GM21528 (cell line): ENCODE measurements around the gene EBP.
"Not testable (repeated sequence)": the region's sequence is repeated elsewhere in the genome, so short reads cannot be mapped to it uniquely, and the experiment has no call there.

Source experiments
- ATAC-seq: cut with Tn5 transposase; IDR thresholded peaks from one replicate; pipeline ENCODE4 v1.9.1; 2021; ENCODE audit warnings: mild to moderate bottlenecking, moderate library complexity; ENCODE audit not compliant: unreplicated experiment, low FRiP score

The EBP gene

GRCh38 chrX:48492293-48492910, 29.2 kb upstream of the EBP start:
- no peak for ATAC-seq

- no peak for ATAC-seq
Observed at GRCh38 chrX:48493890-48494364, 27.7 kb upstream of the EBP start.

GRCh38 chrX:48496660-48497059, 24.9 kb upstream of the EBP start:
- no peak for ATAC-seq

- ATAC-seq: no peak
Observed at GRCh38 chrX:48497871-48498270, 23.7 kb upstream of the EBP start.

- ATAC-seq: no peak
Observed at GRCh38 chrX:48498374-48498809, 23.2 kb upstream of the EBP start.

- no peak for ATAC-seq
Observed at GRCh38 chrX:48504261-48504660, 17.3 kb upstream of the EBP start.

- ATAC-seq: no peak
Observed at GRCh38 chrX:48505481-48505880, 16.1 kb upstream of the EBP start.

- ATAC-seq: no peak
Observed at GRCh38 chrX:48507246-48507645, 14.4 kb upstream of the EBP start.

- ATAC-seq: peak; percentile 68
Observed at GRCh38 chrX:48508400-48509244, 13.0 kb upstream of the EBP start, which contains the start of gene PORCN. Gene PORCN, plus strand, starts transcription at chrX:48508992. Its CDS starts 829 bp downstream, at chrX:48509821.

- ATAC-seq: peak; percentile 21
Observed at GRCh38 chrX:48509245-48509590, 12.4 kb upstream of the EBP start.

GRCh38 chrX:48509619-48510018, 12.0 kb upstream of the EBP start:
- ATAC-seq: no peak

- no peak for ATAC-seq
Observed at GRCh38 chrX:48511560-48511959, 10.0 kb upstream of the EBP start.

GRCh38 chrX:48512371-48512935, 9.2 kb upstream of the EBP start:
- no peak for ATAC-seq

- ATAC-seq: no peak
Observed at GRCh38 chrX:48513670-48514069, 7.9 kb upstream of the EBP start.

GRCh38 chrX:48514126-48514806, 7.3 kb upstream of the EBP start:
- ATAC-seq: no peak

GRCh38 chrX:48514868-48515460, 6.6 kb upstream of the EBP start:
- ATAC-seq: no peak

GRCh38 chrX:48515842-48516241, 5.8 kb upstream of the EBP start:
- no peak for ATAC-seq

GRCh38 chrX:48516285-48516684, 5.3 kb upstream of the EBP start:
- ATAC-seq: no peak

GRCh38 chrX:48516987-48517386, 4.6 kb upstream of the EBP start:
- no peak for ATAC-seq

- not testable (repeated sequence) for ATAC-seq
Observed at GRCh38 chrX:48519481-48519880, 2.1 kb upstream of the EBP start.

GRCh38 chrX:48520455-48520854, 1.2 kb upstream of the EBP start:
- no peak for ATAC-seq
